SU-DHL-6 (cell line): ENCODE measurements around the gene TMED7.

ENCODE experiments used
- H2AFZ ChIP-seq: fragments of 200-600 bp; sonication (generic); 2 replicates; pipeline ENCODE4 v1.6.1; 2014; ENCODE audit warnings: low read depth, mild to moderate bottlenecking, moderate library complexity, mixed read lengths, antibody characterized with exemption, low read length; ENCODE audit not compliant: severe bottlenecking
- H3F3A ChIP-seq: fragments of 200-600 bp; shearing (Covaris generic); 2 replicates; pipeline ENCODE4 v1.6.0; 2016; ENCODE audit warnings: antibody characterized with exemption, mild to moderate bottlenecking; ENCODE audit not compliant: insufficient read depth
- H3K27ac ChIP-seq: fragments of 200-600 bp; sonication (generic); 2 replicates; pipeline ENCODE4 v1.5.1; 2016; ENCODE audit warnings: low read depth, mild to moderate bottlenecking, low read length, moderate library complexity, mixed read lengths
- H3K27me3 ChIP-seq: fragments of 200-600 bp; sonication (generic), shearing (Covaris generic); 2 replicates; pipeline ENCODE4 v1.6.0; 2014; ENCODE audit warnings: mild to moderate bottlenecking, low read length
- H3K36me3 ChIP-seq: fragments of 200-600 bp; sonication (generic); 2 replicates; pipeline ENCODE4 v1.6.1; 2014; ENCODE audit warnings: mild to moderate bottlenecking, low read length, mixed read lengths
- H3K4me2 ChIP-seq: fragments of 300-600, 200-600 bp; shearing (Covaris generic), sonication (generic); 2 replicates; pipeline ENCODE4 v1.6.0; 2014; ENCODE audit warnings: low read length, low read depth, mild to moderate bottlenecking; ENCODE audit not compliant: poor library complexity, severe bottlenecking
- H3K4me3 ChIP-seq: fragments of 200-600 bp; sonication (generic); 2 replicates; pipeline ENCODE4 v1.5.1; 2014; ENCODE audit warnings: antibody characterized with exemption, low read length, mild to moderate bottlenecking, mixed read lengths; ENCODE audit not compliant: insufficient read depth, poor library complexity, severe bottlenecking
- H3K79me2 ChIP-seq: fragments of 200-600 bp; sonication (generic); 2 replicates; pipeline ENCODE4 v1.6.1; 2014; ENCODE audit warnings: mild to moderate bottlenecking, low read length, moderate library complexity; ENCODE audit not compliant: insufficient read depth
- H3K9ac ChIP-seq: fragments of 200-600 bp; sonication (generic); 2 replicates; pipeline ENCODE4 v1.7.0; 2014; ENCODE audit warnings: mild to moderate bottlenecking, low read length
- H3K9me2 ChIP-seq: fragments of 200-600 bp; sonication (generic); replicated peaks from 2 replicates; pipeline ENCODE4 v1.6.1; 2014; ENCODE audit warnings: low read length; ENCODE audit not compliant: insufficient read depth
- H3K9me3 ChIP-seq: fragments of 200-600 bp; sonication (generic); 2 replicates; pipeline ENCODE4 v1.6.1; 2014; ENCODE audit warnings: low read length, mixed read lengths; ENCODE audit not compliant: insufficient read depth
- H4K20me1 ChIP-seq: fragments of 200-600 bp; sonication (generic); 2 replicates; pipeline ENCODE4 v1.6.1; 2014; ENCODE audit warnings: low read depth, mild to moderate bottlenecking, antibody characterized with exemption, low read length, moderate library complexity, mixed read lengths
- CTCF ChIP-seq: fragments of 200-600 bp; sonication (generic); IDR thresholded peaks from one replicate; pipeline ENCODE4 v1.5.1; 2017; ENCODE audit warnings: antibody characterized with exemption, mild to moderate bottlenecking, low read length, moderate library complexity; ENCODE audit not compliant: insufficient read depth, poor library complexity, severe bottlenecking
- EZH2phosphoT487 ChIP-seq: fragments of 200-600 bp; sonication (generic), shearing (Covaris generic); conservative IDR thresholded peaks from 2 replicates; pipeline ENCODE4 v1.6.1; 2018; ENCODE audit warnings: mild to moderate bottlenecking, antibody characterized with exemption, low read length, moderate library complexity, mixed read lengths

The TMED7 gene

GRCh38 chr5:115579216-115579615, 46.6 kb downstream of the TMED7 start:
- no peaks in the 10 kb centered on the region for H3K27me3 ChIP-seq
- H3K4me3 ChIP-seq, result no peak overlapping the region
- H3F3A ChIP-seq, result no peaks in the 10 kb centered on the region
- TF ChIP-seq CTCF (no peak), EZH2phosphoT487 (no peak)
- H3K9ac ChIP-seq, result no peak overlapping the region
- no peaks in the 10 kb centered on the region for H3K9me3 ChIP-seq
- no peak overlapping the region for H2AFZ ChIP-seq
- no peak overlapping the region for H3K27ac ChIP-seq
- H3K36me3 ChIP-seq, result no peaks in the 10 kb centered on the region
- H3K9me2 ChIP-seq, result no peaks in the 10 kb centered on the region
- no peaks in the 10 kb centered on the region for H4K20me1 ChIP-seq
- H3K79me2 ChIP-seq, result no peaks in the 10 kb centered on the region
- H3K4me2 ChIP-seq, result no peak overlapping the region

- Histone ChIP-seq H3K9me3 (no peaks in the 10 kb centered on the region), H3K79me2 (no peaks in the 10 kb centered on the region), H3K4me2 (no peak overlapping the region), H3F3A (no peaks in the 10 kb centered on the region), H3K4me3 (no peak overlapping the region), H3K27me3 (no peaks in the 10 kb centered on the region), H3K36me3 (no peaks in the 10 kb centered on the region), H3K9ac (no peak overlapping the region), H3K9me2 (no peaks in the 10 kb centered on the region), H4K20me1 (no peaks in the 10 kb centered on the region), H3K27ac (no peak overlapping the region), H2AFZ (no peak overlapping the region)
- TF ChIP-seq EZH2phosphoT487 (no peak), CTCF (no peak)
These were observed 47.2 kb downstream of the TMED7 start for GRCh38 chr5:115578657-115579056.

GRCh38 chr5:115577741-115578140, 48.1 kb downstream of the TMED7 start:
- no peak overlapping the region for H2AFZ ChIP-seq
- H3K9ac ChIP-seq, result no peak overlapping the region
- no peak overlapping the region for H3K27ac ChIP-seq
- no peaks in the 10 kb centered on the region for H4K20me1 ChIP-seq
- no peak overlapping the region for H3K4me3 ChIP-seq
- no peaks in the 10 kb centered on the region for H3K9me3 ChIP-seq
- no peaks in the 10 kb centered on the region for H3K36me3 ChIP-seq
- H3K4me2 ChIP-seq, result no peak overlapping the region
- H3K27me3 ChIP-seq, result no peaks in the 10 kb centered on the region
- TF ChIP-seq EZH2phosphoT487 (no peak), CTCF (no peak)
- H3K79me2 ChIP-seq, result no peaks in the 10 kb centered on the region
- H3K9me2 ChIP-seq, result no peaks in the 10 kb centered on the region
- no peaks in the 10 kb centered on the region for H3F3A ChIP-seq

- Histone ChIP-seq H3K36me3 (no peaks in the 10 kb centered on the region), H3F3A (no peaks in the 10 kb centered on the region), H3K9ac (no peak overlapping the region), H3K9me2 (no peaks in the 10 kb centered on the region), H3K27me3 (no peaks in the 10 kb centered on the region), H2AFZ (no peak overlapping the region), H4K20me1 (no peaks in the 10 kb centered on the region), H3K79me2 (no peaks in the 10 kb centered on the region), H3K9me3 (no peaks in the 10 kb centered on the region), H3K4me2 (no peak overlapping the region), H3K4me3 (no peak overlapping the region), H3K27ac (no peak overlapping the region)
- no peak for TF ChIP-seq CTCF
- TF ChIP-seq EZH2phosphoT487, result no peak
These were observed 48.5 kb downstream of the TMED7 start for GRCh38 chr5:115577329-115577728.
